CD4-positive, alpha-beta T cell treated with Interleukin-6 for 4 hours (primary cell): Measurements from ENCODE around the gene BORCS6.
"Not testable (repeated sequence)": the region's sequence is repeated elsewhere in the genome, so short reads cannot be mapped to it uniquely, and the experiment has no call there.

ENCODE experiments used
- DNase-seq: peaks from one replicate; pipeline ENCODE4 v3.0.0-alpha.2; 2020; ENCODE audit warnings: mixed read lengths

Gene BORCS6

GRCh38 chr17:8173056-8173870, 16.7 kb downstream of the BORCS6 start:
- DNase-seq, result peak; percentile 81

- DNase-seq, result not testable (repeated sequence)
Measured at GRCh38 chr17:8170186-8170585, 19.8 kb downstream of the BORCS6 start.

GRCh38 chr17:8167526-8167925, 22.5 kb downstream of the BORCS6 start:
- DNase-seq, result no peak

DNA sequence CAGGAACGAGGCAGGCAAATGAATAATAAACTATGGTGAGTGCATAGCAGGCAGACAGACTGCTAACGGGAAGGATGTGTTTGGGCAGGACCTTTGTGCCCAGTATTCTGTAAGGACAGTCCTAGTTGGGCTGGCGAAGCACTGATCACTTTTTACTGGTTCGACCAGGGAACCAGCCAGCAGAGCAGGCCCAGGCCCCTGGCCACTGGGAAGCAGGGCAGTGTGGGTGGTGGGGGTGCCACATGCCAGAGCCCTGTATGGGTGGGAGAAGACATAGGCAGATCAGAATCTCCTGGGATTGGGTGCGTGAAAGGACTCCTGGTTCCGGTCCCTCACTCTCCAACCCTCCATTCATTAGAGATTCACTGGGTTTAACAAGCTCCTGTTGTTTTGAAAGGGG, 23.2 kb downstream of the BORCS6 start:
- no peak for DNase-seq

GRCh38 chr17:8164815-8165131, 25.2 kb downstream of the BORCS6 start:
- peak; percentile 45 for DNase-seq

- peak; percentile 85 for DNase-seq
Measured at GRCh38 chr17:8163978-8164814, 25.8 kb downstream of the BORCS6 start.

- peak; percentile 30 for DNase-seq
Measured at GRCh38 chr17:8162997-8163977, 26.7 kb downstream of the BORCS6 start.

GRCh38 chr17:8162233-8162996, 27.6 kb downstream of the BORCS6 start, which contains the start of gene VAMP2:
Gene VAMP2, minus strand, starts transcription at chr17:8162948. Its CDS starts 69 bp downstream, at chr17:8162879.
- DNase-seq, result peak; percentile 85

DNA sequence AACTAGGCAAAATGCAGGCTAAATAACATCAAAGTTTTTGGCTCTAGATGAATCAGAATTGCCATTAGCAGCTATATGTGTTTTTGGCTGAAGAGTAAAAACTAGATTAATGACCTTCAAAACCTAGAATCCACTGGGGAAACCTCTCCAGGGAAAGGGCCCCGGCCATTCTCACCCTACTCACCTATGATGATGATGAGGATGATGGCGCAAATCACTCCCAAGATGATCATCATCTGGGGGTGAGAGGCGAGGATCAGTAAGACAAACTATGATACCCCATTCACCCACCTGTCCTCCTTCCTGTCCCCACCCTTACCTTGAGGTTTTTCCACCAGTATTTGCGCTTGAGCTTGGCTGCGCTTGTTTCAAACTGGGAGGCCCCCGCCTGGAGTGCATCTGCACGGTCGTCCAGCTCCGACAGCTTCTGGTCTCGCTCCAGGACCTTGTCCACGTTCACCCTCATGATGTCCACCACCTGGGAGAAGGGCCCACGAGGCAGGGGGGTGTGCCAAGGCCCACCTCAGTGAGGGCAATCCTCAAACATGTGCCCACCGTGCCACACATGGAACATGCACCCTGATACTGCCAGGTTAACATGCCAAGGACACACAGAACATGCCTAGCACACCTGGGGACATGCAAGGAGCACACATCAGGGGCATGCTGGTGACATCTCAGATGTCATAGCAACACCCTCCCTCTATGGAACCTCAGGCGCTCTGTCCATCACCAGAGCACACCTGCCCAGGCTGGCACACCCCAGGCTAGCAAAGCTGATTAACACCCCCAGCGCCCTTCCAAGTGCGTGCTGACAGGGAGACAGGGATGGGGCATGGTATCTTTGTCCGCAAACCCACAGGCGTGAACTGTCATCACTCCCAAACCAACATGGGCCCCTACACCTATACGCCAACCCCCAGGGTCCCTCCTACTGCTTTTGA, 28.4 kb downstream of the BORCS6 start:
- peak; percentile 17 for DNase-seq

DNA sequence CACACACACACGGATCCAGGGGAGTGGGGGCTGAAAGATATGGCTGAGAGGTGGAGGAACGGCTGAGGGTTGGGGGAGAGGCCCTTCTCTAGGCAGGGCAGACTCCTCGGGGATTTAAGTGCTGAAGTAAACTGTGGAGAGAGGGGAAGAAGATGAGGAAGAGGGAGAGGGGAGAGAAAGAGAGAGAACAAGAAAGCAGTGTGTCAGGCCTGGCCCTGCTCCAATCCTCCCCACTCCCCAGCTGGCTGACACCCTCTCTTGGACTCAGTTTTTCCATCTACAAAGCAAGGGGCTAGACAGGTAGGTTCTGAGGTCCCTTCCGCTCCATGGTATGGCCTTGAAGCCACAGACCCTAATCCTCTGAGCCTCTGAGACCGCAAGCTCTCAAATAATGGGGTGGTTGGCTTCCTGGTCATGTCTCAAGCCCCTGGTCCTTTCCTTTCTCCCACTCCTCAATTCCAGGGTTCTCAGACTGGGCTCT, 29.2 kb downstream of the BORCS6 start:
- no peak for DNase-seq

DNA sequence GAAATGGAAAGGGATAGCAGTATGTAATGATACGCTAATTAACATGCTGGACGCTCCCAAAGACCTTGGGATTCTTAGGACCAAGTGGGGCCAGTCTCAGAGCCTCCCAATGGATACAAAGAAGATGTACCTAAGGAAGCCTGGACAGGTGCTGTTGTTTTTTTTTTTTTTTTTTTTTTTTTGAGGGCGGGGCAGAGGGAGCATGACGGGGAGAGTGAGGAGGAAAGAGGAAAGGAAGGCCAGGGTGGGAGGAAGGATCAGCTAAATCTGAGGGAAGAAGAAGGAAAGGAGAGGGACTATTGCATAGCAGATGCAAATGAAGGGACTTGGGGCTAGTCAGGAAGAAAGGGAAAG, 29.8 kb downstream of the BORCS6 start:
- DNase-seq, result no peak

DNA sequence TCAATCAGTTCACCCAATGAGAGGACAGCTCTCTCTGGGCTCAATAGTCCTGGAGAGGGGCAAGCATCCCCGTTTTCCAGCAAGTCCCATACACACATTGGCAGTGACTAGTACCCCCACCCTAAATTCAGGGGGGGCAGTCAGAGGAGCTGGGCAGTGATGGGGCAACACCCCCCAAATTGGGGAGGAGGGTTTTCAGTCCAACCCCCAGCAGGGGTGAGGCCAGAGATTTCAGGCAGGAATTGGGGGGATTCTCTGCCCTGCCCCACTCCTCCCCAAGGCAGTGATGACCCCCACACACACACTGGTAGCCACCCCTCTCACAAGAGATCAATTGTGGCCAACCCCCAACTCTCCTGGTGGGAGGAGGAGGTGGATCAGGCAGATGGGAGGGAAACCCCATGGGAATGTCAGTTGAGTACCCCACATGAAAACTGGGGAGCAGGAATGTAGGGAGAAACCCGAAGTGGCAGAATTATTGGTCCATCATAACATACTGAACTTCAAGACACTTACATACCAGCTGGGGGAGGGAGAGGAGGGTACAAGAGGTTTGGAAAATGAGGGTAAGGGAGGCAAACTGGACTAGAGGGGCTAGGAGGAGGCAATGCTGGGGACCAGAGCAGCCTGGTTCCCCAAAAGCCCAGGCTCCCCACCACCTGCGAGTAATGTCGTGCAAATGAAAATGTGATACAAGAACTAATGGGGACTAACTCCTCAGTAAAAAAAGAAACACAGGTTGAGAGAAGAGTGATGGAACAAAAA, 30.3 kb downstream of the BORCS6 start:
- DNase-seq, result no peak

GRCh38 chr17:8159032-8159400, 31.0 kb downstream of the BORCS6 start:
- no peak for DNase-seq

GRCh38 chr17:8158267-8159031, 31.5 kb downstream of the BORCS6 start:
- DNase-seq, result peak; percentile 88

GRCh38 chr17:8156246-8156992, 33.6 kb downstream of the BORCS6 start:
- DNase-seq, result peak; percentile 100

GRCh38 chr17:8155996-8156245, 34.1 kb downstream of the BORCS6 start:
- DNase-seq, result no peak

- DNase-seq, result no peak
Measured at GRCh38 chr17:8155231-8155995, 34.6 kb downstream of the BORCS6 start.

GRCh38 chr17:8154608-8155155, 35.3 kb downstream of the BORCS6 start:
- no peak for DNase-seq
